Measurements from ENCODE around the gene SHH. TPM values are rescaled to one million over a fixed set of nuclear protein-coding genes. Genes with fewer than 3 reads are reported as not detected.

The SHH gene
- total RNA-seq, 1 experiment from 2014 or later: not detected

DNA sequence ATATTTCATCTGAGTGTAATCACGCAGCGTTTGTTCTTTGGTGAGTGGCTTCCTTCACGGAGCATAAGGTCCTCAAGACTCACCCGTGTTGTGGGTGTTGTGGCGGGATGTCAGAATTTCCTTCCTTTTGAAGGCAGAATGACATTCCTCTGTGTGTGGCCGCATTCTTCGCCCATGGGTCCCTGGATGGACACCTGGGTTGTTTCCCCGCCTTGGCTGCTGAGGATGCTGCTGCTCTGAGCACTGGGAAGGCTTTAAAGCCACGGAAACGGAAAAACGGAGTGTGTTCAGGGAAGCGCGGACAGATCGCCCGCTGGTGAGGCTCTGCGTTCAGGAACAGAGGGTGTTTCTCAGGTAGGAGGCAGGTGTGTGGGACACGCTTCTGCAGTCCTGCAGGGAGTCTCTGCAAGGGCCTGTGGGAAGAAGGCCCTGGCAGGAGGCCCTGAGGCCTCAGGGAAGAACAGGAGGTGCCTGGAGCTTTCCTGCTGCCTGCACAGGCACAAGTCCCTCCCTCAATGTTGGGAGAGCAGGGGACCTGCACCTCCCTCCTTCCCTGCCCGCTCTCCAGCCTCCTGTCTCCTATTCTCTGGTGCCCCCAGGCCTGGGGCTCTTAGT, 35.7 kb upstream of the SHH start:
- CTCF ChIA-PET: no interaction called here
- no peaks in the 10 kb centered on the region for H3K9me3 ChIP-seq (ENCODE audit: low read depth, low read length, poor library complexity, severe bottlenecking)
- BruUV-seq (replicated peaks): no TSS peak
- H3K4me1 ChIP-seq (ENCODE audit: insufficient read depth, low read length, poor library complexity, severe bottlenecking): no peaks in the 10 kb centered on the region
- no peaks in the 10 kb centered on the region for H3K36me3 ChIP-seq (ENCODE audit: insufficient read depth, low read length, poor library complexity, severe bottlenecking)
- POLR2A ChIA-PET (ENCODE audit: low non-redundant PET): no interaction called here
- no peak for TF ChIP-seq EZH2 (IDR thresholded peaks at IDR 0.05; ENCODE audit: borderline replicate concordance, low read depth, low read length, poor library complexity, severe bottlenecking)
- TF ChIP-seq CTCF (conservative IDR thresholded peaks at IDR 0.05; ENCODE audit: low read depth, low read length): no peak
- no peak overlapping the region for H3K27ac ChIP-seq (ENCODE audit: low read depth, low read length, poor library complexity, severe bottlenecking)
- intact Hi-C loops (cut with micrococcal nuclease; ENCODE audit: unreplicated experiment): no loop called here
- peaks cover 63% of the 10 kb centered on the region for H3K27me3 ChIP-seq (replicated peaks; ENCODE audit: insufficient read depth, low read depth, low read length, poor library complexity)
- no peak overlapping the region for H3K4me3 ChIP-seq (ENCODE audit: low read depth, low read length, poor library complexity, severe bottlenecking)
- no peak for DNase-seq (ENCODE audit: low spot score)

DNA sequence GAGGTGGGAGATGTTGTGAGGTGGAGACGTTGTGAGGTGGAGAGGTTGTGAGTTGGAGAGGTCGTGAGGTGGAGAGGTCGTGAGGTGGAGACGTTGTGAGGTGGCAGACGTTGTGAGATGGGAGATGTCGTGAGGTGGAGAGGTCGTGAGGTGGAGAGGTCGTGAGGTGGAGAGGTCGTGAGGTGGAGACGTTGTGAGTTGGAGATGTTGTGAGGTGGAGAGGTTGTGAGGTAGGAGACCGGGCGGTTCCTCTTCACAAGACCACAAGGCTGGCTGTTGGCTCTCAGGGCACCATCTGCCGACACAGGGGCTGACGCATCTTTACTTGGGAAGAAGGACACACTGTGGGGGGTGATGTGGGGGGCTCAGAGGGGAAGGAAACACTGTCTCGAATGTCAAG, 34.7 kb upstream of the SHH start:
- H3K4me3 ChIP-seq (ENCODE audit: low read depth, low read length, poor library complexity, severe bottlenecking): no peak overlapping the region
- H3K36me3 ChIP-seq (ENCODE audit: insufficient read depth, low read length, poor library complexity, severe bottlenecking): no peaks in the 10 kb centered on the region
- TF ChIP-seq EZH2 (IDR thresholded peaks at IDR 0.05; ENCODE audit: borderline replicate concordance, low read depth, low read length, poor library complexity, severe bottlenecking) (no peak), CTCF (conservative IDR thresholded peaks at IDR 0.05; ENCODE audit: low read depth, low read length) (no peak)
- POLR2A ChIA-PET (ENCODE audit: low non-redundant PET): no interaction called here
- no peak for DNase-seq (ENCODE audit: low spot score)
- intact Hi-C loops (cut with micrococcal nuclease; ENCODE audit: unreplicated experiment): no loop called here
- no peaks in the 10 kb centered on the region for H3K9me3 ChIP-seq (ENCODE audit: low read depth, low read length, poor library complexity, severe bottlenecking)
- no TSS peak for BruUV-seq (replicated peaks)
- H3K4me1 ChIP-seq (ENCODE audit: insufficient read depth, low read length, poor library complexity, severe bottlenecking): no peaks in the 10 kb centered on the region
- CTCF ChIA-PET: no interaction called here
- peaks cover 55% of the 10 kb centered on the region for H3K27me3 ChIP-seq (replicated peaks; ENCODE audit: insufficient read depth, low read depth, low read length, poor library complexity)
- H3K27ac ChIP-seq (ENCODE audit: low read depth, low read length, poor library complexity, severe bottlenecking): no peak overlapping the region

DNA sequence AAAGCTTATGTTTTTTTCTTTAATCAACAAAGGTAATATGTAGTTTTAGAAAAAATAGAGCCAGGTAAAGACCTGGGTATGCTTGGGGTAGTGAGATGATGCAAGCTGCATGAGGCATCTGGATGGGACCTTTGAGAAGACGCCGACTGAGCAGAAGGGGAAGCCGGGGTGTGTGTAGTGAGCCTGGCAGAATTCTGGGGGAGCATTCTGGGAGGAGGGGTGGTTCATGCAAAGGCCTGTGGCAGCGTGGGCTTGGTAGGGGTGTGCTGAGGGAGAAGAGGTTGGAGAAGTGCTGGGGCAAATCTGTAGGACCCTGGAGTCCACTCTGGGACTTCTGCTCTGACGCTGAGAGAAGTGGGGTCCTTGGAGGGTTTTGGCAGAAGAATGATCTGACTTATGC, 33.9 kb upstream of the SHH start:
- no TSS peak for BruUV-seq (replicated peaks)
- no peak overlapping the region for H3K4me3 ChIP-seq (ENCODE audit: low read depth, low read length, poor library complexity, severe bottlenecking)
- H3K27ac ChIP-seq (ENCODE audit: low read depth, low read length, poor library complexity, severe bottlenecking): no peak overlapping the region
- H3K4me1 ChIP-seq (ENCODE audit: insufficient read depth, low read length, poor library complexity, severe bottlenecking): no peaks in the 10 kb centered on the region
- intact Hi-C loops (cut with micrococcal nuclease; ENCODE audit: unreplicated experiment): no loop called here
- no peaks in the 10 kb centered on the region for H3K9me3 ChIP-seq (ENCODE audit: low read depth, low read length, poor library complexity, severe bottlenecking)
- peaks cover 49% of the 10 kb centered on the region for H3K27me3 ChIP-seq (replicated peaks; ENCODE audit: insufficient read depth, low read depth, low read length, poor library complexity)
- DNase-seq (ENCODE audit: low spot score): no peak
- H3K36me3 ChIP-seq (ENCODE audit: insufficient read depth, low read length, poor library complexity, severe bottlenecking): no peaks in the 10 kb centered on the region
- ChIA-PET POLR2A (ENCODE audit: low non-redundant PET) (no interaction called here), CTCF (no interaction called here)
- TF ChIP-seq EZH2 (IDR thresholded peaks at IDR 0.05; ENCODE audit: borderline replicate concordance, low read depth, low read length, poor library complexity, severe bottlenecking) (no peak), CTCF (conservative IDR thresholded peaks at IDR 0.05; ENCODE audit: low read depth, low read length) (no peak)
